ENCODE measurements around the gene UACA. TPM values are rescaled to one million over a fixed set of nuclear protein-coding genes. Genes with fewer than 3 reads are reported as not detected.

UACA gene
- total RNA-seq, 4 donors from 2014 or later: 35.9 to 78.9 (median 50.5) TPM

DNA sequence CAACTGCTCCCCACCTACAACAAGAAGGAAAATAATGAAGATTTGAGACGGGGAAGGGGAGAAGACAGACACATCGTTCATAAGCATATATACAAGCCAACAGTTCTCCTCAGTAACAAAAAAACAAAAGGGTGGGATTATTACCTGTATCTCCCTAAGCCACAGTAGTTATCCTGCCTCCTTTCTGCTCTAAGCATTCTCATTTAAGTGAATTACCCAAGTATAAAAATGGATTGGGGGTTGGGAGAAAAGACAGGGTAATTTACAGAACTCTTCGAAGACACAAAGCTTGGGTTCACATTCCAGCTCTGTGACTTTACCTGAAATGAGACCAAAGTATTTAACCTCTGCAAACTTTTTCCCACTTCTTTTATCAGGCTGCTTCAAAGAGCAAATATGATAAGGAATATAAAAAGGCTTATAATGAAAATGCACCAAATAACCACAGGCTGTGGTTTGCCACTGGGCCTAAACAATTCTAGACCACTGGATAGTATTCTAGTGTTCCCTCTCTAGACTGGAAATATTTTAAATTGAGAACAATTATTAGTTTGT is 64.4 kb downstream of the UACA start:
- TF ChIP-seq POLR2AphosphoS5 (IDR thresholded peaks at IDR 0.05) (no peak), EP300 (IDR thresholded peaks at IDR 0.05) (no peak), POLR2A (IDR thresholded peaks at IDR 0.05) (no peak)
- TF ChIP-seq, protein P1, sequence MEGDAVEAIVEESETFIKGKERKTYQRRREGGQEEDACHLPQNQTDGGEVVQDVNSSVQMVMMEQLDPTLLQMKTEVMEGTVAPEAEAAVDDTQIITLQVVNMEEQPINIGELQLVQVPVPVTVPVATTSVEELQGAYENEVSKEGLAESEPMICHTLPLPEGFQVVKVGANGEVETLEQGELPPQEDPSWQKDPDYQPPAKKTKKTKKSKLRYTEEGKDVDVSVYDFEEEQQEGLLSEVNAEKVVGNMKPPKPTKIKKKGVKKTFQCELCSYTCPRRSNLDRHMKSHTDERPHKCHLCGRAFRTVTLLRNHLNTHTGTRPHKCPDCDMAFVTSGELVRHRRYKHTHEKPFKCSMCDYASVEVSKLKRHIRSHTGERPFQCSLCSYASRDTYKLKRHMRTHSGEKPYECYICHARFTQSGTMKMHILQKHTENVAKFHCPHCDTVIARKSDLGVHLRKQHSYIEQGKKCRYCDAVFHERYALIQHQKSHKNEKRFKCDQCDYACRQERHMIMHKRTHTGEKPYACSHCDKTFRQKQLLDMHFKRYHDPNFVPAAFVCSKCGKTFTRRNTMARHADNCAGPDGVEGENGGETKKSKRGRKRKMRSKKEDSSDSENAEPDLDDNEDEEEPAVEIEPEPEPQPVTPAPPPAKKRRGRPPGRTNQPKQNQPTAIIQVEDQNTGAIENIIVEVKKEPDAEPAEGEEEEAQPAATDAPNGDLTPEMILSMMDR (IDR thresholded peaks at IDR 0.05): no peak
- H3K4me1 ChIP-seq: peaks cover 20 to 65% (median 23%) of the 10 kb centered on the region in 3 donors

DNA sequence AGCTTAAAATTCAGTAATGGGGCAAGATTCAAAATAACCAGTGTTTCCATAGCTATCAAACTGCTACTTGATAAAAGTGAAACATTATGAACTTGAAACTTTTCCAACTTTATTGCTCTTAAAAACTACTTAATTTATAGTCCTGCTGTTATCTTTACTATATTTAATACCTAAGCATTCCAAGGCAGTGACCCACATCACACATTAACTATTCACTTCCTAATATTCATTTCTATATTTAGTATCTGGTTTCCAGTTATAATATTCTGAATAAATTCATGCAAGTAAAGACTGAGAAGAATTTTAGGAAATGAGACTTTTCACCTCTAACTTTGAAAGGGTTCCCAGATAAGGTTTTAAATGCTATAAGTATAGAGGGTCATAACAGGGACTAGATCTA is 64.9 kb downstream of the UACA start:
- no peaks in the 10 kb centered on the region for H3K27me3 ChIP-seq
- peaks cover 0 to 4% of the 10 kb centered on the region in 2 donors for H3K36me3 ChIP-seq
- H3K27ac ChIP-seq: peak overlapping the region; percentile 71 to 77 (median 74)
- no peak for ATAC-seq
- no peak overlapping the region for H3K4me3 ChIP-seq
- peaks cover 16 to 60% (median 19%) of the 10 kb centered on the region in 3 donors for H3K4me1 ChIP-seq
- H3K9me3 ChIP-seq: no peaks in the 10 kb centered on the region
- TF ChIP-seq POLR2AphosphoS5 (IDR thresholded peaks at IDR 0.05) (no peak), EP300 (IDR thresholded peaks at IDR 0.05) (no peak), POLR2A (IDR thresholded peaks at IDR 0.05) (no peak)
- TF ChIP-seq, protein P1 (IDR thresholded peaks at IDR 0.05): no peak

More for the DNA sequence above, 64.4 kb downstream of the UACA start:
- H3K27ac ChIP-seq: peak overlapping the region; percentile 71 to 77 (median 74)
- 49 to 56% methylated on average over 3 of the region's 3 CpGs for WGBS, 2 donors (ENCODE audit: low coverage in 1 of 2)
- no peaks in the 10 kb centered on the region for H3K9me3 ChIP-seq
- peaks cover 0 to 4% of the 10 kb centered on the region in 2 donors for H3K36me3 ChIP-seq
- no peak for ATAC-seq
- no peaks in the 10 kb centered on the region for H3K27me3 ChIP-seq
- no peak overlapping the region for H3K4me3 ChIP-seq

DNA sequence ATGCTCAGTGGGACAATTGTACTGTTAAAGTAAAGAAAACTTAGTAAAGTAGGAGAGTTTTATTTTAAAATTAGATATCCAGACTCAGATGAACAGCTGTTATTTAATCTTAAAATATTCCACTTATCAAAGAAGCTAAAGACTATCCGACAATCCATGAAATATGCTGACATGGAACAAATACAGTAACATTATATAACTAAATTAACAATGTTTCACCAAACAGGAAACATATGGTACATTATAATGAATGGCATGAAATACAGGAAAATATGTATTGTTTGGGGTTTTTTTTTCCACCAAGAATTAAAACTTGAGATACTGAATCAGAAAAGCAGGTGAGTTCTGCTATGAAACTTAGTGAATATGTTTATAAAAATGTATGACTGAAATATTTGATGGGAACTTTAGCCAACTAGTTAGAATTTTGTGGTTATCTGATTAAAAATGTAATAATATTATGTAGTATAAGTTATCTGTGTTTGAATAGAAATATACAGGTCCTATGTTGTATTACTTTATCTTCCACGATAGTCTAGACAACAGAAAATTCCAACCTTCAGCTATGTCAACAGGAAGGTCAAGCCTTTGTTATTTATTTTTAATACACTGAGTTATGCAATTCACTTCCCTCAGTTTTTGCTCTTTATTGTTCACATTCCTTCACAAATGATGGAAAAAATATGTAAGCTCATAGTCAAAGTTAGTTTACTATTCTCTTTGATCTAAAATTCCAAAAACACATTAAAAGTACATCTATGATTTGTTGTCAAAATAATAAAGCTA is 72.7 kb downstream of the UACA start:
- TF ChIP-seq POLR2A (IDR thresholded peaks at IDR 0.05): no peak
- TF ChIP-seq EP300 (IDR thresholded peaks at IDR 0.05): no peak
- TF ChIP-seq POLR2AphosphoS5 (IDR thresholded peaks at IDR 0.05): no peak
- TF ChIP-seq, protein P1 (IDR thresholded peaks at IDR 0.05): no peak
- Histone ChIP-seq H3K36me3 (peaks cover 0 to 23% of the 10 kb centered on the region in 2 donors), H3K4me3 (no peak overlapping the region), H3K9me3 (no peaks in the 10 kb centered on the region), H3K27ac (no peak overlapping the region), H3K4me1 (peaks cover 0 to 14% (median 2%) of the 10 kb centered on the region in 3 donors), H3K27me3 (no peaks in the 10 kb centered on the region)
- WGBS, 2 donors (ENCODE audit: low coverage in 1 of 2): 46 to 56% methylated on average over 2 of the region's 2 CpGs
- ATAC-seq: no peak

DNA sequence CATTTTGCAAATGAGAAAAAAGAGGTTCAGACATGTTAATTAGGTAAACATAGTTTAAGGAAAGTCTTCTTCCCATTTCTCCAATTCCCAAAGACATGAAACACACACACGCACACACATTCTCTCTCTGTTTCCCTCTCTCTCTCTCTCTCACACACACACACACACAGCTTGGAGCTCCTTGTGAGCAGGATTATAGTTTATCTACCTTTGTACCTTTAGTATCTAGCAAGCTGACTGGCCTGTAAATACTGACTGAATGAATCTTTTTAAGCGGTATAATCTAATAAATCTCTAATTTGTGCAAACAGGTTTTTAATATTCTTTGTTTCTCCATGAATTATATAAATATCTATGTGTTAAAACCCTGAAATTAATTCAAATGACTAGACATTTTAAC is 73.3 kb downstream of the UACA start:
- TF ChIP-seq POLR2A (IDR thresholded peaks at IDR 0.05): no peak
- TF ChIP-seq, protein P1 (IDR thresholded peaks at IDR 0.05): no peak
- TF ChIP-seq POLR2AphosphoS5 (IDR thresholded peaks at IDR 0.05): no peak
- no peak for TF ChIP-seq EP300 (IDR thresholded peaks at IDR 0.05)
- no peak for ATAC-seq
- WGBS, 2 donors (ENCODE audit: low coverage in 1 of 2): 90 to 95% methylated on average over 2 of the region's 2 CpGs
- Histone ChIP-seq H3K36me3 (peaks cover 0 to 30% of the 10 kb centered on the region in 2 donors), H3K4me1 (peaks cover 0 to 14% (median 2%) of the 10 kb centered on the region in 3 donors), H3K9me3 (no peaks in the 10 kb centered on the region), H3K27ac (no peak overlapping the region), H3K27me3 (no peaks in the 10 kb centered on the region), H3K4me3 (no peak overlapping the region)
